Measurements from ENCODE around the gene CKMT1A.
"Not testable (repeated sequence)": the region's sequence is repeated elsewhere in the genome, so short reads cannot be mapped to it uniquely, and the experiment has no call there.

CKMT1A gene

GRCh38 chr15:43693148-43694022 is at the start of gene CKMT1A:
TSS of gene CKMT1A (plus strand) at chr15:43693859. CDS start at chr15:43694051, 192 bp downstream.
- not testable (repeated sequence) for H3K27me3 ChIP-seq (ENCODE audit: control insufficient read depth, insufficient read depth, low read length); H3K36me3 ChIP-seq (ENCODE audit: control insufficient read depth, insufficient read depth, low read length); H3K4me3 ChIP-seq (ENCODE audit: low read length); H3K4me1 ChIP-seq (ENCODE audit: control insufficient read depth, insufficient read depth, low read length); H3K9ac ChIP-seq (ENCODE audit: low read length); H3K27ac ChIP-seq (ENCODE audit: low read depth, low read length)

- Histone ChIP-seq H3K4me3 (ENCODE audit: low read length) (no peak within 1 kb of the TSS), H3K9ac (ENCODE audit: low read length) (no peak within 1 kb of the TSS), H3K4me1 (ENCODE audit: control insufficient read depth, insufficient read depth, low read length) (no peaks in the 10 kb centered on the region), H3K36me3 (ENCODE audit: control insufficient read depth, insufficient read depth, low read length) (no peaks in the 10 kb centered on the region), H3K27ac (ENCODE audit: low read depth, low read length) (no peak within 1 kb of the TSS), H3K27me3 (ENCODE audit: control insufficient read depth, insufficient read depth, low read length) (no peaks in the 10 kb centered on the region)
Observed at GRCh38 chr15:43648649-43649429, 44.8 kb upstream of the CKMT1A start, which contains the start of gene CATSPER2. TSS of gene CATSPER2 (minus strand) at chr15:43648844. CDS start at chr15:43648061, 783 bp downstream.

- H3K27me3 ChIP-seq (ENCODE audit: control insufficient read depth, insufficient read depth, low read length); H3K4me3 ChIP-seq (ENCODE audit: low read length); H3K27ac ChIP-seq (ENCODE audit: low read depth, low read length); H3K9ac ChIP-seq (ENCODE audit: low read length); H3K36me3 ChIP-seq (ENCODE audit: control insufficient read depth, insufficient read depth, low read length); H3K4me1 ChIP-seq (ENCODE audit: control insufficient read depth, insufficient read depth, low read length): not testable (repeated sequence)
Observed at GRCh38 chr15:43649430-43649926, 44.2 kb upstream of the CKMT1A start.

DNA sequence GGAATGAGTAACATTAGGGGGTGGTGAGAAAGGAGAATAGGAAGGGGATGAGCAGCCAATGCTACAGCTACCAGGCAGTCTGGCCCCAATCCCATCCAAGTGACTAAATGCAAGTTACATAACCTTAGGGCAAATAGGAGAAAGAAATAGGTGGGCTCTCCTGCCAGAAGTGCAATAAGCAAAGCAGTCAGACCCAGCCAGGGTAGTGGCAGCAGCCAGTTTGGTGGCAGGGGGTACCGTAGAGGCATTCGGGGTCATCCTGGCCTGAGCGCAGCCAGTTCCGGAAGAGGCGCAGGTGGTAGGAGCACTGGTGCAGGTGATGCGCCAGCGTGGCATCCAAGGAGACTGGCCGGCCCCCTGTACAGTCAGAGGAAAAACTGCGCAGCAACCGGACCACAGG is 33.9 kb upstream of the CKMT1A start:
- H3K36me3 ChIP-seq (ENCODE audit: control insufficient read depth, insufficient read depth, low read length); H3K4me3 ChIP-seq (ENCODE audit: low read length); H3K9ac ChIP-seq (ENCODE audit: low read length): not testable (repeated sequence)

GRCh38 chr15:43662293-43662692 is 31.4 kb upstream of the CKMT1A start:
- not testable (repeated sequence) for H3K27me3 ChIP-seq (ENCODE audit: control insufficient read depth, insufficient read depth, low read length); H3K36me3 ChIP-seq (ENCODE audit: control insufficient read depth, insufficient read depth, low read length); H3K4me1 ChIP-seq (ENCODE audit: control insufficient read depth, insufficient read depth, low read length); H3K27ac ChIP-seq (ENCODE audit: low read depth, low read length); H3K9ac ChIP-seq (ENCODE audit: low read length); H3K4me3 ChIP-seq (ENCODE audit: low read length)

More for the DNA sequence above, 33.9 kb upstream of the CKMT1A start:
- not testable (repeated sequence) for H3K27me3 ChIP-seq (ENCODE audit: control insufficient read depth, insufficient read depth, low read length); H3K4me1 ChIP-seq (ENCODE audit: control insufficient read depth, insufficient read depth, low read length); H3K27ac ChIP-seq (ENCODE audit: low read depth, low read length)

- H3K27me3 ChIP-seq (ENCODE audit: control insufficient read depth, insufficient read depth, low read length); H3K4me1 ChIP-seq (ENCODE audit: control insufficient read depth, insufficient read depth, low read length); H3K9ac ChIP-seq (ENCODE audit: low read length); H3K27ac ChIP-seq (ENCODE audit: low read depth, low read length); H3K36me3 ChIP-seq (ENCODE audit: control insufficient read depth, insufficient read depth, low read length); H3K4me3 ChIP-seq (ENCODE audit: low read length): not testable (repeated sequence)
Observed at GRCh38 chr15:43663333-43663732, 30.3 kb upstream of the CKMT1A start.

- not testable (repeated sequence) for H3K4me1 ChIP-seq (ENCODE audit: control insufficient read depth, insufficient read depth, low read length); H3K27me3 ChIP-seq (ENCODE audit: control insufficient read depth, insufficient read depth, low read length); H3K27ac ChIP-seq (ENCODE audit: low read depth, low read length); H3K4me3 ChIP-seq (ENCODE audit: low read length); H3K36me3 ChIP-seq (ENCODE audit: control insufficient read depth, insufficient read depth, low read length); H3K9ac ChIP-seq (ENCODE audit: low read length)
Observed at GRCh38 chr15:43666177-43666576, 27.5 kb upstream of the CKMT1A start.

GRCh38 chr15:43674175-43674574 is 19.5 kb upstream of the CKMT1A start:
- not testable (repeated sequence) for H3K4me3 ChIP-seq (ENCODE audit: low read length); H3K4me1 ChIP-seq (ENCODE audit: control insufficient read depth, insufficient read depth, low read length); H3K36me3 ChIP-seq (ENCODE audit: control insufficient read depth, insufficient read depth, low read length); H3K27me3 ChIP-seq (ENCODE audit: control insufficient read depth, insufficient read depth, low read length); H3K9ac ChIP-seq (ENCODE audit: low read length); H3K27ac ChIP-seq (ENCODE audit: low read depth, low read length)

GRCh38 chr15:43689604-43690301 is 3.9 kb upstream of the CKMT1A start:
- H3K36me3 ChIP-seq (ENCODE audit: control insufficient read depth, insufficient read depth, low read length), result not testable (repeated sequence)

GRCh38 chr15:43692679-43693078 is 980 bp upstream of the CKMT1A start:
- H3K4me3 ChIP-seq (ENCODE audit: low read length); H3K36me3 ChIP-seq (ENCODE audit: control insufficient read depth, insufficient read depth, low read length); H3K27me3 ChIP-seq (ENCODE audit: control insufficient read depth, insufficient read depth, low read length); H3K4me1 ChIP-seq (ENCODE audit: control insufficient read depth, insufficient read depth, low read length); H3K9ac ChIP-seq (ENCODE audit: low read length); H3K27ac ChIP-seq (ENCODE audit: low read depth, low read length): not testable (repeated sequence)

More at GRCh38 chr15:43689604-43690301, 3.9 kb upstream of the CKMT1A start:
- not testable (repeated sequence) for H3K4me3 ChIP-seq (ENCODE audit: low read length); H3K9ac ChIP-seq (ENCODE audit: low read length); H3K4me1 ChIP-seq (ENCODE audit: control insufficient read depth, insufficient read depth, low read length); H3K27ac ChIP-seq (ENCODE audit: low read depth, low read length); H3K27me3 ChIP-seq (ENCODE audit: control insufficient read depth, insufficient read depth, low read length)

GRCh38 chr15:43702174-43702573 is 8.5 kb downstream of the CKMT1A start:
- Histone ChIP-seq H3K27me3 (ENCODE audit: control insufficient read depth, insufficient read depth, low read length) (no peaks in the 10 kb centered on the region), H3K36me3 (ENCODE audit: control insufficient read depth, insufficient read depth, low read length) (no peaks in the 10 kb centered on the region), H3K4me1 (ENCODE audit: control insufficient read depth, insufficient read depth, low read length) (no peaks in the 10 kb centered on the region), H3K27ac (ENCODE audit: low read depth, low read length) (no peak overlapping the region), H3K9ac (ENCODE audit: low read length) (no peak overlapping the region), H3K4me3 (ENCODE audit: low read length) (no peak overlapping the region)

DNA sequence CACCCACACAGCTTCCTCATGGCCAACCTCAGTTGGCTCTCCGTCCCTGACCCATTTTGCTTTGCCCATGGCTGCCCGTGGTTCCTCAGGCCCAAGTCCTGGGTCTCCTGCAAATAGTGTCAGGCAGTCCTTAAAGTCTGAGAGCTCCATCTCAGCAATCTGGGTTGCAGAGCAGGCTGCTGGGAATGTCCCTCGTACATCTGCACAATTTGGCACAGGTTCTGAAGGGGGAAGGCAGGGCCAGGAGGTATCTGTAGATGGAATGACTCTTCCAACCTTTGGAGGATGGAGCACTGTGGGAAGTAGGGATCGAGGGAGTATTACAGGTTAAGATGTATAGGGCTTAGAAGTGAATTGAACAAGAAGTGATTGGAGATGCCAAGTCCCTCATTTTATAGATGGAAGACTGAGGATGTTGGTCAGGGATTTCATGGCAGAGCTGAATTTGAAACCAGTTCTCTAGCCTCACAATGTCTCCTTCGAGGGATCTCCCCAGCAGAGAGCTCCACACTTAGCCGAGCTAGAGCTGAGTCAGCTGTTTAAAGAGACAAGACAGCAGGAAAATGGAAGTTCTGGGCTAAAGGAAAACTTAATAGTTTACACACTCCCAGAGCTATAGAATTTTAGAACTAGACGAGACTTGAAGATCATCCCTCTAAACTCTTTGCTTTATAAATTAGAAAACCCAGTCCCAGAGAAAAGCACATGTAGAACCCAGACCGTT is 9.2 kb downstream of the CKMT1A start:
- Histone ChIP-seq H3K27me3 (ENCODE audit: control insufficient read depth, insufficient read depth, low read length) (no peaks in the 10 kb centered on the region), H3K4me3 (ENCODE audit: low read length) (no peak overlapping the region), H3K9ac (ENCODE audit: low read length) (no peak overlapping the region), H3K4me1 (ENCODE audit: control insufficient read depth, insufficient read depth, low read length) (no peaks in the 10 kb centered on the region), H3K27ac (ENCODE audit: low read depth, low read length) (no peak overlapping the region), H3K36me3 (ENCODE audit: control insufficient read depth, insufficient read depth, low read length) (no peaks in the 10 kb centered on the region)

Measured in rectal smooth muscle tissue (tissue), 1 donor.